UCSD-AML1 (cell line): ENCODE data around the gene HAUS7.

Experiments used
- DNase-seq: peaks from one replicate; lab custom pipeline; 2025; ENCODE audit not compliant: unreplicated experiment; lab: John Stamatoyannopoulos, UW

Gene HAUS7

DNA sequence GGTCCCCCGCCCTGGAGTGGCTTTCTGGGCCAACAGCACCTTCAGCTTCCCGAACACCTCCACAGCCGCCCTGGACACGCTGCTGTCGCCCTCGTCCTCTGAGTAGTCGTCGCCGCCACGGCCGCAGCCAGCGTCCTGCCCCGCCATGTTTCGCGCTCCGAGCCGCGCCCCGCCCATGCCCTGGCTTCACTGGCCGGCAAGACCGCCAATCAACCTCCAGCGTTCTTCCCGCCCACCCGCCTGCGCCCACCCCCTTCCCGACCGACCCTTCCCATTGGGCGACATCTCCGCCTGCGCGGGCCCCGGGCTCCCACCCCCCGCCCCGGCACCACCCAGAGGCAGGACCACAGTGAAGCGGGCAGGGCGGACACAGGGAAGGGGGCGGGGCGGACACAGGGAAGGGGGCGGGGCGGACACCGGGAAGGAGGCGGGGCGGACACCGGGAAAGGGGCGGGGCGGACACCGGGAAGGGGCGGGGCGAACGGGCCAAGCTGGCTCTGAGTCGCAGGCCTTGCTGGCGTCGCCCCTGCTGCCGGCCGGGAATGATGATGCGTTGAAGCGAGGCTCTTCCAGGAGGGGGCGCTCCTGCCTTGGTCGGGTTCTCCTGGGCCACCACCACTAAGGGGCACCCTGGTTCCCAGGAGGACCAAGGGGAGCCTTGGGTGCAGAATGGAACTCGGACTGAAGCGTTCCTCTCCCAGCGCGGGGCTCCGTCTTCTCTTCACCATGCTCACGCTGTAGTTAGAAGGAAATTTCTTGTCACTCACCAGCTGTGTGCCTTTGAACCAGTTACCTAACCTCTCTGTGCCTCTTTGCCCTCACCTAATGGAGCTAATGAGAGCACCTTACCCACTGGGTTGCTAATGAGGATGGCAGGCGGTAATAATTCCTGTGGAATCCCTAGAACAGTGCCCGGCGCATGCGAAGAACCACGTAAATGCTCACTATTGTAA is at the start of gene HAUS7:
HAUS7 (minus strand) TSS at position 166 of the 953 bp plus-strand sequence; CDS start at position 147, 19 bp downstream.
- peak; percentile 94 for DNase-seq

DNA sequence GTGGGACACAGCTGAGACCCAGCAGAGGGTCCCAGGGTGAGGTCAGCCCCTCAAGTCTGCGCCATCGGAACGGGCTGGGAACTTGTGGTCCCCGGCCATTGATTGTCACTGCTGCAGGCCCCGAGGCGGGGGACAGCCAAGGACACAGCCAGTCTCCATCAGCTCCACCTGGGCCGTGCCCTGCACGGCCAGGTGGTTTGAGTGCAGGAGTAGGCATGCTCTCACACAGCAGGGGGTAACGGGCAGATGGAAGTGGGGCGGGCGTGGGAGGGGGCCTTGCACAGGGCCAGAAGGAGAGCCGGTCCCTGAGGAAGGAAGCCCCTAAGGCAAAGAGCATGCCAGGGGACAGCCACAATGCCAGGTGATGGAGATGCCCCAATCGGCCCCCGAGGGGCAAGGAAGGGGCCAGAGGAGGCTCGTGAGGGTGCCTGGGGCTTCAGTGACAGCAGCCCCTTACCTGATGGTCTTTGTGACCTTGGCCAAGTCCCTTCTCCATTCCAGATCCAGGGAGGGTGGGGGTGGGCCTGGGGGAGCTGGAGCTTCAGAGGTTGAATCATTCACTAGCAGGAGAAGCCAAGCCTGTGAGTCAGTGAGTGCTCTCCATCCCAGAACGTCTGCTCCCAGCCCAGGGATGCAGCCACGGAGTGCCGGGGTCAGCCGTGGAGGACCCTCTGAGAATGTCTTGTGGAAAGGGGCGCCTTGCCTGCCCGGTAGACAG is 49.4 kb upstream of the HAUS7 start:
- DNase-seq, result no peak

DNA sequence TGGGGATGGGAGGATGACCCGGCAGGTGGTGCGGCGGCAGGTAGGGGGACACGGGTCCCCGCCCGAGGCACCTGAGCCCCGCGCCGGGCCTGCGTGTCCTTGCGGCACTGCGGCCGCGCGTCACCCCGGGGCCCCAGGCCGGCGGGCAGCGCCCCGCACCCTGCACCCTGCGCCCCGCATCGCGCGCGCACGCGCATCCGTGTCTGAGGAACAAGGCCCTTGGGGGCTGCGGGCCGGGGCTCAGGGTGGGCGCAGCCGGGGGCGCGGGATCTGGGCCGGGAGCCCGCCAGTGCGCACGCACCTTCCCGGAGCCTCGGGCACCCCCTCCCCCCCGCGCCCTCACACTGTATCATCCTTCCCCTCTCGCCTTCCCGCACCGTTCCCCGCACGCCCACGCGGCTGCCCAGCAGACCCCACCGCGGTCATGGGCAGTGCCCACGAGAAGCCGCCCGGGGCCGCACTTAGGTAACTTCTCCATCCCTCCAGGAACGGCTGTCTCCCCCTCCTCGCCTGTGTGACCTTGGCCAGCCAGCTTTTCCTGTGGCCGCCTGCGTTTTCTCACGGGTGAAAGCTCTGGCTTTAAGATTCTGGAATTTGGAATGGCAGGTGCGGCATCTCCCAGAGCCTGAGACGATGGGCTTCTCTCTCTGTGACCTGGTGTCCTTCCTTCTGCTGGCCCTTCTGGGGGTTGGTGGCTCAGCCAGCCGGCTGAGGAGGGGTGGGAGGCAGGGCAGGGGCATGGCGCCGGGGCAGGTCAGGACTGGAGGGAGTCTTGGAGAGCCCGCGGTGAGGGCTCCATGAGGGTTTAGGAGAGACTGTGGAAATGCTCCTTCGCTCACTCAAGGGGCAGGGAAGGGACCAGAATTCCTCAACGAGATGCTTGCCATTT is 47.8 kb upstream of the HAUS7 start:
- no peak for DNase-seq

DNA sequence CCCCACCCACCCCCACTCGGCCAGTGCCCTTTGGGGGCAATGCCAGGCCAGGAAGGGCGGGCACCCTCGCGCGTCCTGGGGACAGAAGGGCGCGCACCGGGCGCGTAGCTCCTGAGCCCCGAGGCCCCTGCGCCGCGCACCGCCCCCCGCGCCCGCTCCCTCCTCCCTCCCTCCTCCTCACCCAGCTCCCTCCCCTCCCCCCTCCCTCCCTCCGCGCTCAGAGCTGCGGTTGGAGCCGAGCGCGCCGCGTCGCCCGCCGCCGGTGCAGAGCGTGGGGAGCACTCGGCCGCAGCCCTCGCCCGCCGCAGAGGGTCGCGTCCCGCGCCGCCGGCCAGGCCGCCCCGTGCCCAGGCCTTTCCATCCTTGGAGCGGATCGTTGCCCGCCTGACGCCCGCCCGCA is 47.0 kb upstream of the HAUS7 start, which contains the start of gene ATP2B3:
ATP2B3 (plus strand) TSS at position 220 of the 400 bp plus-strand sequence. CDS start 18,606 bp downstream, outside the sequence.
- DNase-seq, result no peak

DNA sequence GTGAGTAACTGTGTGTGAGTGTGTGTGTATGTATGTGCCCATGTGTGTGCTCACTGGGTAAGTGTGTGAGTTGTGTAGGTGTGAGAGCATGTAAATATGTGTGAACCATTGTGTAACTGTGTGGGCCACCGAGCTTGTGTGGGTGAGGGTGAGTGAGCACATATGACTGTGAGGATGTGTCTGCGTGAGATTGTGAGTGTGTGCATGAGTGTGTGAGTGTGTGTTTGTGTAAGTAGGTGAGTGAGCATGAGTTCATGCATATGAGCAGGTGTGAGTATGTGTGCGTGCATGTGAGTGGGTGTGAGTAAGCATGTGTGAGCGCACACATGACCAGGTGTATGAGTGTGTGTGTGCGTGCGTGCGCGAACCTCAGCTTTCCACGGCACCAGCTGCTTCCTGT is 45.7 kb upstream of the HAUS7 start:
- no peak for DNase-seq

GRCh38 chrX:153515435-153515834 is 45.1 kb upstream of the HAUS7 start:
- DNase-seq, result no peak

- DNase-seq, result no peak
Measured at GRCh38 chrX:153514259-153514658, 43.9 kb upstream of the HAUS7 start.

DNA sequence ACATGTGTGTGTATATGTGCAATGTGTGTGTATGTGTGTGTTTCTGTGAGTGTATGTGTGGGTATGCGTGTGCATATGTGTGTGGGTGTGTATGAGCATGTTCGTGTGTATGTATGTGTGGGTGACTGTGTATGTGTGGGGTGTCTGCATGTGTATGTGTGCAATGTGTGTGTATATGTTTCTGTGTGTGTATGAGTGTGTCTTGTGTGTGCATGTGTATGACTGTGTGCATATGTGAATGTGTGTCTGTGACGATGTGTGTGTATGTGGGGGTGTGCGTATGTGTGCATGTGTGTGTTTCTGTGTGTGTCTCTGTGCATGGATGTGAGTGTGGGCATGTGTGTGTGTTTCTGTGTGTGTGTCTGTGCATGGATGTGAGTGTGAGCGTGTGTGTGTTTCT is 42.9 kb upstream of the HAUS7 start:
- DNase-seq, result no peak

- DNase-seq, result no peak
Measured at GRCh38 chrX:153512501-153512893, 42.1 kb upstream of the HAUS7 start.

- no peak for DNase-seq
Measured at GRCh38 chrX:153511784-153512500, 41.6 kb upstream of the HAUS7 start.

DNA sequence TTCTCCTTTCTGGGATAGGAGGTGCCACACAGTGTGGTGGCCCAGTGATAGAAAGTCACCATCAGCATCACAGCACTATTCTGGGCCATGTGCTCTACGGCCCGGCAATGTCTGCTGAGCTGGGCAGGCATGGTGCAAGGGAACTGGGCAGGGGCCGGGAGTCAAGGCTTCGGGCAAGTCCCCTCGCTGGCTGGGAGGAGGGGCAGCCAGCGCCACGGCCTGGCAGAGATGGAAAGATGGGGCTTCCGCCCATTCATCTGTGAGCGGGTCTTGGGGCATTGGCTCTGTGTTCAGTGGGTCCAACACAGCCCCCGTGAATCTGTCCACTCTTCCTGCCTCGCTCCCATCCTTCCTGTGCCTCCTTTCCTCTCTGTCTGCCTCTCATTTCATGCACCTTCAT is 40.0 kb upstream of the HAUS7 start:
- DNase-seq, result no peak

- DNase-seq, result no peak
Measured at GRCh38 chrX:153509592-153509991, 39.2 kb upstream of the HAUS7 start.

DNA sequence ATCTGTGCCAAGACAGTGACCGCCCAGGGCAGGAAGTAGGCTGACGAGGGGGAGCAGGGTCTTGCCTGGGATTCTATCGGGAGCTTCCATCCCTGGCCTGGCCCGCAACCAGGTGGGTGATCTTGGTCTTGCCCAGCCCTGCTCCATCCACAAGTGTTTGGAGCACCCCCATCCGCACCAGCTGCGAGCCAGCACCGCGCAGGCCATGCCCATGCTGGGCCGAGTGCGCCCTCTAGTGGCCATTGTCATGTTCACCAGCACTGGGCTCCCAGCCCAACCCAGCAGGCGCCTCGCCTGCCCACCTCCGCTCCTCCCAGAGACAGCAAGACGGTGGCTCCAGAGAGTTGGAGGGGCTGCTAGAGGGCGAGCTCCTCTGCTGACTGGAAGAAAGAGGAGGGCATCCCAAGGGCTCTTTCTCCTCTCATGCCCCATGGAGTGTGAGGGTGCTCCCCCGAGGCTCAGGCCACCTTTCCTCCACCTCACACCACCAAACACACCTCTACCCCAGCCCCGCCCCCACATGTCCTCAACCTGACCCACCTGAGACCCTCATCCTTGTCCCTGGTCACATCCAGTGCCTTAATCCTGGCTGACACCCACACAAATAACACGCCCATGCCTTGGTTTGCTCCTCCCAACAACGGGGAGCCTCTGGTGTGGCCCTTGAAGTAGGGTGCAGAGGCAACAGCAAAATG is 37.3 kb upstream of the HAUS7 start:
- DNase-seq, result peak; percentile 76

DNA sequence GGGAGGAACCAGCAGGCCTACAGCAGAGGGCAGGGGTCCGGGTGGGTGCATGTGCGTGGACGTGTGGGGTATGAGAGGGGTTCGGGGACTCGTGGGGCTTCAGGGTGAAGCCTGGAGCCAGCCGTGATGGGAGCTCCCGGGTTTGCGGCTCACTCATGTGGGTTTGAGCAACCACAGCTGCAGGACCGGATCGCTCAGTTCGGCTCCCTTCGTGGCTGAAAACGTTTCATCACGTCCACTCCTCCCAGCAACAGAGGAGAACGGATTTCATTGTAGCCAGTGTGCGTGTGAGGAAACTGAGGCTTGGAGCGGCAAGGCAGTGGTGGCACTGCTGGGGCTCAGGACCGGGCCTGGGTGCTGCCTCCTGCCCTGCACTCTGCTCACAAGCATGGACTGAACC is 35.0 kb upstream of the HAUS7 start:
- no peak for DNase-seq

DNA sequence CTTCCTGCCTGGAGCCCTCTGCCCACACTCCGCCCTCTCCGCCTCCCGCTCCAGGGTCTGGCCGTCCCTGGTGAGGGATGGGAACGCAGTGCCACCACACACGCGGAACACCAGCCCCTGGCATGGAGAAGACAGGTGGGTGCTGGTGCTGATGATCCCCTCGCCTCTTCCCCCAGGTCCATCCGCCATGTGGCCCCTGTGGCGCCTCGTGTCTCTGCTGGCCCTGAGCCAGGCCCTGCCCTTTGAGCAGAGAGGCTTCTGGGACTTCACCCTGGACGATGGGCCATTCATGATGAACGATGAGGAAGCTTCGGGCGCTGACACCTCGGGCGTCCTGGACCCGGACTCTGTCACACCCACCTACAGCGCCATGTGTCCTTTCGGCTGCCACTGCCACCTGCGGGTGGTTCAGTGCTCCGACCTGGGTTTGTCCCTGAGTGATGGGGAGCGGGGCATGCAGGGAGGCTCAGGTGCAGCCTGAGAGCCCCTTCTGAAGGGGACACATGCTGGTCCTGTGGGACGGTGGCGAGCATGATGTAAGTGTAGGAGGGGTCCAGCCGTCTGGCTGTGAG is 34.2 kb upstream of the HAUS7 start:
- DNase-seq, result no peak

GRCh38 chrX:153502796-153503195 is 32.4 kb upstream of the HAUS7 start:
- DNase-seq, result no peak

DNA sequence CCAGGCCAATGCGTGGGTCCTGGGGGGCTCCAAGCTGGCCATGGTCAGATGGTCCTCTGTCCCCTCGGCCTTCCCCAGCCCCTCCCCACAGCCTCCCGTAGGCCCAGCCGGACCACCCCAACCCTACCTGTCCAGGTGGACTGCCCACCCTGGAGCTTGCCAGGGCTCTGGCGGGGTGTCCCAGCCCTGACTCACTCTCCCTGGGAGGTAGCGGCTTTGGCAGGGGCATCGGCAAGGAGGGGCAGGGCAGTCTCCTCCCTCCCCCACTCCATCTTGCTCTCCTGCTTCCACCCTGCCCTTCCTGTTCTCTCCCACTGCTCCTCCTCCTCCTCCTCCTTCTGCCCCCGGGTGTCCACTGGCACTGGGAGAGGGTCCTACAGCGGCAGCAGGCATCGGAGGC is 31.8 kb upstream of the HAUS7 start:
- no peak for DNase-seq

DNA sequence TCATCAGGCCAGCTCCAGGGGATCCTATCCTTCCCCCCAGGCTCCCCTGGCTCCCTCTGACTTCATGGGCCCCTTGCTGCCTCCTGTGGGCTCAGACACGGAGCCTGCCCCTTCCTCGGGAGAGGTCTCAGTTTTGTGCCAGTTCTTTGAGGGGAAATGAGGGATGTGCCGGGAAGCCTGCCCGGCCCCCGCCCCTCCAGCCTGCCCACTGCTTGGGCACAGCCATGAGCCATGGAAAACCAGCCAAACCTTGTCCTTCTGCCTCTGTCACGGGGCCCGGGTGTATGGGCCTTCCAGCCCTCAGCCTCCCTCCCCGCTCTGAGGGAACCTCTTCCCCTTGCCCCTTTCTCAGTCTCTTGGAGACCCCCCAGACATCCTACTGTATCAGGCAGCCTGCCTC is 31.2 kb upstream of the HAUS7 start:
- DNase-seq, result no peak

DNA sequence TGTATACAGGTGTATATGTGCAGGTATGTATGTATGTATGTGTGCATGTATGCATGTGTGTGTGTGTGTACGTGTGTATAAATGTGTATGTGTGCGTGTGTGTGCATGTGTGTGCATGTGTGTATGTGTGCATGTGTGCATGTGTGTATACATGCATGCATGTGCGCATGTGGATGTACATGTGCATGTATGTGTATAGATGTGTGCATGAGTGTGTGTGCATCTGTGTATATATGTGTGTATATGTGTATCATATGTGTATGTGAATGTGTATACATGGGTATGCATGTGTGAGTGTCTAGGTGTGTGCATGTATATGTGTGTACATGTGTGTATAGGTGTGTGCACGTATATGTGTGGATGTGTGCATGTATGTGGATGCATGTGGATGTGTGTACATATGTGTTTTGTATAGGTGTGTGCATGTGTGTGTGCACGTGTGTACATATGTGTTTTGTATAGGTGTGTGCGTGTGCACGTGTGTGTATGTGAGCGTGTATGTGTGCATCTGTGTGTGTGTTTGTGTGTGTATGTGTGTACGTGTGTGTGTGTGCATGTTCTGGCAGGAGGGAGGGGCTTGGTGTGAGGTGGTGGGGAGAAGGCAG is 30.4 kb upstream of the HAUS7 start:
- DNase-seq, result no peak
